ENCODE results near the gene KIF9.
"Not testable (repeated sequence)": the region's sequence is repeated elsewhere in the genome, so short reads cannot be mapped to it uniquely, and the experiment has no call there.

Gene KIF9, protein sequence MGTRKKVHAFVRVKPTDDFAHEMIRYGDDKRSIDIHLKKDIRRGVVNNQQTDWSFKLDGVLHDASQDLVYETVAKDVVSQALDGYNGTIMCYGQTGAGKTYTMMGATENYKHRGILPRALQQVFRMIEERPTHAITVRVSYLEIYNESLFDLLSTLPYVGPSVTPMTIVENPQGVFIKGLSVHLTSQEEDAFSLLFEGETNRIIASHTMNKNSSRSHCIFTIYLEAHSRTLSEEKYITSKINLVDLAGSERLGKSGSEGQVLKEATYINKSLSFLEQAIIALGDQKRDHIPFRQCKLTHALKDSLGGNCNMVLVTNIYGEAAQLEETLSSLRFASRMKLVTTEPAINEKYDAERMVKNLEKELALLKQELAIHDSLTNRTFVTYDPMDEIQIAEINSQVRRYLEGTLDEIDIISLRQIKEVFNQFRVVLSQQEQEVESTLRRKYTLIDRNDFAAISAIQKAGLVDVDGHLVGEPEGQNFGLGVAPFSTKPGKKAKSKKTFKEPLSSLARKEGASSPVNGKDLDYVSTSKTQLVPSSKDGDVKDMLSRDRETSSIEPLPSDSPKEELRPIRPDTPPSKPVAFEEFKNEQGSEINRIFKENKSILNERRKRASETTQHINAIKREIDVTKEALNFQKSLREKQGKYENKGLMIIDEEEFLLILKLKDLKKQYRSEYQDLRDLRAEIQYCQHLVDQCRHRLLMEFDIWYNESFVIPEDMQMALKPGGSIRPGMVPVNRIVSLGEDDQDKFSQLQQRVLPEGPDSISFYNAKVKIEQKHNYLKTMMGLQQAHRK

DNA sequence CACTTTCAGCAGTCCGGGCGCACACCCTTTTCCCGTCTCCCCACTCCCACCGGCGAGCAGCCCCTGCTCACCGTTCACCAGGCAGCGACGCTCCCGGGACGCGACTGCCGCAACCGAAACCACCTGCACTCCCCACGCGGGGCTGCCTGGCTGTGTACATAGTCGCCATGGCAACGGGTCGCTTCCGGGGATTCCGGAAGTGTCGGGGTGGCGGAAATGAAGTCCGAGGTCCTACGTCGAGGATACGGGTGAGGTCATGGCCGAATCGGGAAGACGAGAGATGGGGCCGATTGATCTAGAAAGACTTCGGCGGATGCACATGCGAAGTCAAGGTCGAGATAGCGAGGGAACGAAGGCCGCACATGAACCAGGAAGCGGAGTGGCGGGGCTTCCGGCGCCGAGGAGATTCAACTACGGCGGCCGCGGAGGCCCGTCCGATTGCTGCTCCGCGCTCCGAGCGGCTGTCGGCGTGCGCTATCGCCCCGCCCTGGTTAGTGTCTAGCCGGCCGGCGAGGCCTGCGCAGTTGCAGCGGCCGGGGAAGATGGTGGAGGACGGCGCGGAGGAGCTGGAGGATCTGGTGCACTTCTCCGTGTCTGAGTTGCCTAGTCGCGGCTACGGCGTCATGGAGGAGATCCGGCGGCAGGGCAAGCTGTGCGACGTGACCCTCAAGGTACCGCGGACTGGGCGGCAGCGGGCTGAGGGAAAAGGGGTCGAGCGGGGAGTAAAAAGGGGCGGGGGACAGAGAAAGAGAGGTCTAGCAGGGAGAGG is at the start of gene KIF9, which contains the start of gene KLHL18:
Gene KIF9, minus strand, starts transcription at position 376 of the 769 bp plus-strand sequence. CDS start 5,425 bp downstream, outside the sequence.
Gene KLHL18, plus strand, starts transcription at position 521 of the 769 bp plus-strand sequence. Its CDS starts 22 bp downstream, at position 543.
- DNase-seq (ENCODE audit: low spot score), result peak; percentile 93

DNA sequence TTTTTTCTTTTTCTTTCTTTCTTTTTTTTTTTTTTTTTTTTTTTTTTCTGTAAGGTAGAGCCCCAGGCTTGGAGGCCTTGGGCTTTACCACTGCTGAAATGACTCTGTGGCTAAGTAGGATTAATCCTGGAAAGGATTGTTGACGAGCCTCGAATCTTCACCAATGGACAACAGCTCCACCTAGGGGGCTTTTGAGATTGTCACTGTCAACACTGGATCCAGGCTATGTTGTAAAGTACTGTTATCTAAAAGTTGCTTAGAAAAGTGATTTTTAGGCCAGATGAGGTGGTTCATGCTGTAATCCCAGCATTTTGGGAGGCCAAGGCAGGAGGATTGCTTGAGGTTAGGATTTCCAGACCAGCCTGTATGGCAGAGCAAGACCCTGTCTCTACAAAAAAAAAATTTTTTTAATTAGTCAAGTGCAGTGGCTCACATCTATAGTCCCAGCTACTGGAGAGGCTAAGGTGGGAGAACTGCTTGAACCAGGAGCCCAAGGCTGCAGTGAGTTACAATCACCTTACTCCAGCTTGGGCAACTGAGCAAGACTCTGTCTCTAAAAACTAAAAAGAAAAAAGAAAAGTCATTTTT is 41.8 kb upstream of the KIF9 start:
- peak; percentile 74 for DNase-seq (ENCODE audit: low spot score)

DNA sequence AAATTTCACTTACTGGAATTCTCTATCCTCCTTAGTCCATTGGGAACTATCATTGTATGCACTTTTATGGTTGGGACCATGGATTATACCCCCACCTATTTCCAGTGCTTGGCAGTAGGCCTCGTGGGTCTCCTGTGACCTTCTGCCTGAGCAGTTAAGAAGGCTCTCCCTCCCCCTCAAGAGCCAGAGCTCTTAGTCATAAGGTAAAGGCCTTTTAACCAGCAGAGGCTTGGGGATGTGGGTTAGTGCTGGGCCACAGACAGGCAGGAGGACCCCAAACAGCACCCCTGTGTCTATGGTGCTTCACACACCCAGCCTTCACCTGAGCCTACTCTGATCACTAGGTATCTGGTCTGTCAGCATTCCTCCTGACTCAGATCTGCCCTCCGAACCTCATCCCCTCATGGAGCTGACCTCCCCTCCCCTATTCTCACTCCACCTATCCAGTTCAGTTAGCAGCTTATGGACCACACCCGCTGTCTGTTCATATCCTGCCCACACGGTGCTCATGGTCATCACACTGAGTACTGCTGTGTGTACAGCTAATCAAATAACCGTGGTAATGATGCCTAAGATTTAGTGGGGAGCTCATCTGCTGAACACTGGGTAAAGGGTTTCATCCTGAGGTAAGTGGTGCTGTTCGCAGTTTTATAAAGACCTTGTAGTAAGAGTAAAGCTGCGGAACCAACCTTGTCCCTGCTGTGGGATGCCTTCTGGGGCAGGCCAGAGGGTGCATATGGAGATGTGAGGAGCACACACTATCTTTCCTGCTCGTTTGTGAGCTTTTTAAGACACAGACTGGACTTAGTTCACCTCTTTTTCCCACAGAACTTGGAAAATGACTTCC is 41.1 kb upstream of the KIF9 start:
- DNase-seq (ENCODE audit: low spot score), result no peak

DNA sequence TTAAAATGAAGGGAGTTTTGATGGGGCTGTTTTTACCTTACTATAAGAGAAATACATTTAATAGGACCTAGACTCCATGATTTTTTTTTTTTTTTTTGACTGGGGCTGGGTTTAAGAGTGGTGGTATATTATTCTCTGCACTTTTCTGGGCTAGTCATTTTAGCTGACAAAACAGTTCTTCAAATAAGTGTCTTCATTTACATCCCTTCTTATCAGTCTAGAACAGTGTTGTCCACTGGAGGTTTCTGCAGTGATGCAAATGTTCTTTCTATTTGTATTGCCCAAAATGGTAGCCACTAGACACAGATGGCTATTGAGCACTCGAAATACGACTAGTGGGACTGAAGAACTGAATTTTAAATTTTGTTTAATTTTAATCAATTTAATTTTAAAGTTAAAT is 37.4 kb upstream of the KIF9 start:
- no peak for DNase-seq (ENCODE audit: low spot score)

DNA sequence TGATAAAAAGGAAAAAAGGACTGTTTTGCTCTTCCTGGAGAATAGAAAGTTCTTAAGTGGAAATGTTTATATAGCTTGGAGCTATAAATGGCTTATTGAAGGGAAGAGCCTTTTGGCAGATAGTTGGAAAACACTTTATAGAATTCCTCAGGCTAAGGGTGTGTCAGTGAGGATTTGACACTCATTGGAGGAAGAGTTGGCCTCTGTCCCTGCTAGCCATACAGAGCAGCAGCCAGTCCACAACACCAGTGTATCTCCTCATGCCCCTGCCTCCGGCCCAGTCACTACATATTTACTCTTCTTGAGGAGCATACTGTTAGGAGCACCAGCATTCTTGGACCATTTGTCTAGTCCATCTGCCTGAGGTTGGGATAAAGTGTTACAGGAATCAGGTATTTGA is 36.3 kb upstream of the KIF9 start:
- no peak for DNase-seq (ENCODE audit: low spot score)

DNA sequence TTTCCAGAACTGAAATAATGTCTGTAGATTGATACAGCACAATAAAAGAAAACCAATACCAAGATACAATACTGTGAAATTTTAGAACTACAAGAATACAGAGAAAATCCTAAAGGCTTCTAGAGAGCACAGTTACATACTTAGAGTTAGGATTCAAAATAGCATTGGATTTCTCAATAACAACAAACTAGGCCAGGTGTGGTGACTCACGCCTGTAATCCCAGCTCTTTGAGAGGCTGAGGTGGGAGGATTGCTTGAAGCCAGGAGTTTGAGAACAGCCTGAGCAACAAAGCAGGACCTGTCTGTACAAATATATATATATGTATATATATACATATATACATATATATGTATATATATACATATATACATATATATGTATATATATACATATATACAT is 33.6 kb upstream of the KIF9 start:
- DNase-seq (ENCODE audit: low spot score), result not testable (repeated sequence)

DNA sequence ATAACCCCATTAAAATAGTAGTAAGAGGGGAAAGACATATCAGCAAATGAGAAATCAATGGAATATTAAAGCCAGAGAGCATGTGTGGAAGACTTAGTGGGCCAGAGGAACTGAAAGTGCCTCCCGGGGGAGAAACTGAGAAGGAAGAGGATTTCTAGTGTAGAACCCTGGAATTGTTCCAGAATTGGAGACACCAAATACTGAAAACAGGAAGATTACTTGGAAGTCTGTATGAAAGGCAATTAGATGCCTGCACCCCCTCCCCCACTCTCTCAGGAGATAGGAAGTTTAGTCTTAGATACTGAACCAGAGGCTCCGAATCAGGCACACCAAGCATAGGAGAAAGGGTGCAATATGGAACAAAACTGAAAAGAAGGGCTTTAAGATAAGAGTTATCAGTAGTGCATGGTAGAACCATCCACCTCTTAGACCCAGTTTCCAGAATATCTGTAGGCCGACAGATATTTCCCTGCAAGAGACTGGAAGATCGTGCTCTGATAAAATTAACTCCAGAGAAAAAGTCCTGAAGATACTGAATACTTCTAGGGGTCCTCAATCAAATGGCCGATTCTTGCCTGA is 32.6 kb upstream of the KIF9 start:
- no peak for DNase-seq (ENCODE audit: low spot score)

DNA sequence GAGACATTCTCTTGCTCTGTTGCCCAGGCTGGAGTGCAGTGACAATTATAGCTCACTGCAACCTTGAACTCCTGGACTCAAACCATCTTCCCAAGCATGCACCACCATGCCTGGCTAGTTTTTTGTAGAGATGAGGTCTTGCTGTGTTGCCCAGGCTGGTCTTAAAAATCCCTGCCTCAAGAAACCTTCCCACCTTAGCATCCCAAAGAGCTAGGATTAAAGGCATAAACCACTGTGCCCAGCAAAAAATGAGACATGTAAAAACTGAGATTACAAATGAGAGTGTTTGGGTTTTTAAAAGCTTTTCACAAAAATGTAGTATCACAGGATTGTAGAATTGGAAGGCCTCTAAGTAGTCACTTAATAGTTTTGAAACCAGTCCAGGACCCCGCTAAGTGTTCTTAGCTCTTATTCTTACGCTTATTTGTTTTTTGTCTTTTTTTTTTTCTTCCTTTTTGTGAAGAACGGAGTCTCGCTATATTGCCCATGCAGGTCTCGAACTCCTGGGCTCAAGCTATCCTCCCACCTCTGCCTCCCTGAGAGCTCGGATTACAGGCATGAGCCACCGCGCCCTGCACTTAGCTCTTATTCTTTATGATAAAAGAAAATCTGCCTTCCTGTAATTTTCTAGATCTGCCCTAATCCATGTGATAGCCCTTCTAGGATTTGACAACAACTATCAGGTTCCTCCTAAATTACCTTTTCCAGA is 31.6 kb upstream of the KIF9 start:
- no peak for DNase-seq (ENCODE audit: low spot score)

DNA sequence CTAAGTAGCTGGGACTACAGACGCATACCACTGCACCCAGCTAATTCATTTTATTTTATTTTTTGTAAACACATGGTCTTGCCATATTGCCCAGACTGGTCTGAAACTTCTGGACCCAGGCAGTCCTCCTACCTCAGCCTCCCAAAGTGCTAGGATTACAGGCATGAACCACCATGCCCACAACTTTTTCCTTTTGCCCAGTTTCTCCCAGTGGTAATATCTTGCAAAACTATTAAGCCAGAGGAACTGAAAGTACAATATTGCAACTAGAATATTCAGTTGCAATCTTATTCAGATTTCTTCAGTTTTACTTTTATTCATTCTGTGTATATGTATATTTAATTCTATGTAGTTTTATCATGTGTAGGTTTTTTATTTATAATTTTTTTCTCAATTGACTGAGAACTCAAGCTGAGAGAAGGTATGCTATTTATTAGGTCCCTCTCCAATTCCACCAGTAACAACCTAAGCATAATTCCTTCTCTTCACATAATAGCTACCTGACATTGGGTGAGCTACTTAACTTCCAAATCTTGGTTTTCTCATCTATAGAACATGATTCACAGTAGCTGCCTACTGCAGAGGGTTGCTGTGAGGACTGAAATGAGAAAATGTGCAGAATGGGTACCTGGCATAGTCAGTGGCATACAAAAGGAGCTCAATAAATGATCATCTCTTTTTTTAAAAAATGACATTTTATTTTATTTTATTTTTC is 30.9 kb upstream of the KIF9 start:
- DNase-seq (ENCODE audit: low spot score), result no peak

DNA sequence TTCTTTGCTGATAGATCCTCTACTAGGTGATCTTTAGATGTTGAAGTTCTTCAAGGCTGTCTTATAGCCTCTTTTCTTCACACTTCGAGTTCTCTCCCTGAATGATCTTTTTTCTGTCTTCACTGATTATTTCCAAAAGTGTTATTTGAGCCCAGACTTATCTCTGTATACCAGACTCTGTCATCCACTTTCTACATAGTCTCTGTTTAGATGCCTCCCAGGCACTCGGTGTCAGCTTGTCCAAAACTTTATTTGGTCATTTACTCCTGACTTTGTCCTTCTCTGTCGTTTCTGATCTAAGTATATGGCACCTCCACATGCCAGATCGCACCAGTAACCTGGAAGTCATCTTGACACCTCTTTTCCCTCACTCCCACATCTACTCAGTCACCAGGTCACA is 27.8 kb upstream of the KIF9 start:
- DNase-seq (ENCODE audit: low spot score), result no peak

DNA sequence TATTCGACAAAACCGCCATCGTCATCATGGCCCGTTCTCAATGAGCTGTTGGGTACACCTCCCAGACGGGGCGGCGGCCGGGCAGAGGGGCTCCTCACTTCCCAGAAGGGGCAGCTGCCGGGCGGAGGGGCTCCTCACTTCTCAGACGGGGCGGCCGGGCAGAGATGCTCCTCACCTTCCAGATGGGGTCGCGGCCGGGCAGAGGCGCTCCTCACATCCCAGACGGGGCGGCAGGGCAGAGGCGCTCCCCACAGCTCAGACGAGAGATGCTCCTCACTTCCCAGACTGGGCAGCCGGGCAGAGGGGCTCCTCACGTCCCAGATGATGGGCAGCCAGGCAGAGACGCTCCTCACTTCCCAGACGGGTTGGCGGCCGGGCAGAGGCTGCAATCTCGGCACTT is 26.6 kb upstream of the KIF9 start:
- DNase-seq (ENCODE audit: low spot score), result not testable (repeated sequence)

DNA sequence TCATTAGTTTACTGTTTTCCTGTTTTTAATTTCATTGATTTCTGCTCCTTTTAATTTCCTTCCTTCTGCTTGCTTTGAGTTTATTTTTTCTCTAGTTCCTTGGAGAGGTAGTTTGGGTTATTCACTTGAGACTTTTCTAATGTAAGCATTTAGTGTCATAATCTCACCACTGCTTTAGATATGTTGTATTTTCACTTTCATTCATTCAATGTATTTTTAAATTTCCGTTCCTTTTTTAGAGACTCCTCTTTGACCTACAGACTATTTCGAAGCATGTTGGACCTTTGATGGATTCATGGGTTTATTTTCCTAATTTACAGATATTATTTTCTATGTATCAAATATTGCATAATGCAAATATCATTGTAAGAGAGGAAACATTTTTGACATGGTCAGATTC is 23.4 kb upstream of the KIF9 start:
- DNase-seq (ENCODE audit: low spot score), result no peak

DNA sequence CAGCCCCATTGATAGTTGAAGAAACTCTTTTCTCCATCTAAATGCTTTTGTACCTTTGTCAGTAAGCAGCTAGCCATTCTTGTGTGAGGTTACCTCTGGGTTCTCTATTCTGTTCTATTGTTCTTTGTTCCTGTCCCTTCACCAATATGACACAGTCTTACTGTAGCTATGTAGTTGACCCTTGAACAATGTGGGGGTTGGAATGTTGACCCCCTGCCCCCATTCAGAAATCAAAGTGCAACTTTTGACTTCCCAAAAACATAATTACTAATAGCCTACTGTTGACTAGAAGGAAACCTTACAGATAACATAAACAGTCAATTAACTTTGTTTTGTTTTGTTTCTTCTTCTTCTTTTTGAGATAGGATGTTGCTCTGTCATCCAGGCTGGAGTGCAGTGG is 18.9 kb upstream of the KIF9 start:
- no peak for DNase-seq (ENCODE audit: low spot score)

DNA sequence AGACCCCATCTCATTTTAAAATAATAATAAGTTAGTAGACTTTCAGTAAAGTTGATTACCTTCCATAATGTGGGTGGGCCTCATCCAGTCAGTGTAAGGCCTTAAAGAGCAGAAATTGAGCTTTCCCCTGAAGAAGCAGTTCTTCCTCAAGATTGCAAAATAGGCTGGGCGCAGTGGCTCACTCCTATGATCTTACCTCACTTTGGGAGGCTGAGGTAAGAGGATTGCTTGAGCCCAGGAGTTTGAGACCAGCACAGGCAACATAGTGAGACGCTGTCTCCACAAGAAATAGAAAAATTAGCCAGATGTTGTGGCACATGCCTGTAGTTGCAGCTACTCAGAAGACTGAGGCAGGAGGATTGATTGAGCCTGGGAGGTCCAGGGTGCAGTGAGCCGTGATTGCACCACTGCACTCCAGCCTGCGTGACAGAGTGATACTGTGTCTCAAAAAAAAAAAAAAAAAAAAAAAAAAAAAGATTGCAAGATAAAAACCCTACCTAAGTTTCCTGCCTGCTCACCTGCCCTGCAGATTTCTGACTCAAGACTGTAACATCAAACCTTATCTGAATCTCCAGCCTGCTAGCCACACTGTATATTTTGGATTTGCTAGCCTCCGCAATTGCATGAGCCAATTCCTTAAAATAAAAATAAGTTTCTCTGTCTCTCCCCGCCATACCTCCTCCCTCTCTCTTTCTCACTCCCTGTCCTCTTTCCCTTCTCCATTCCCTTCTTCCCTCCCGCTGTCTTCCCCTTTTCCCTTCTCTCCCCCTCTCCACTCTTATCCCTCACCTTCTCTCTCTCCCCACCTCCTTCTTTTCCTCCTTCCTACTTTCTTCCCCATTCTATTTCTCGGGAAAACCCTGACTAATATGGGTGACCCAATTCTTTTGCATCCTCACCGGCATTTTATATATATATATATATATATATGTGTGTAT is 17.1 kb upstream of the KIF9 start:
- DNase-seq (ENCODE audit: low spot score), result no peak

DNA sequence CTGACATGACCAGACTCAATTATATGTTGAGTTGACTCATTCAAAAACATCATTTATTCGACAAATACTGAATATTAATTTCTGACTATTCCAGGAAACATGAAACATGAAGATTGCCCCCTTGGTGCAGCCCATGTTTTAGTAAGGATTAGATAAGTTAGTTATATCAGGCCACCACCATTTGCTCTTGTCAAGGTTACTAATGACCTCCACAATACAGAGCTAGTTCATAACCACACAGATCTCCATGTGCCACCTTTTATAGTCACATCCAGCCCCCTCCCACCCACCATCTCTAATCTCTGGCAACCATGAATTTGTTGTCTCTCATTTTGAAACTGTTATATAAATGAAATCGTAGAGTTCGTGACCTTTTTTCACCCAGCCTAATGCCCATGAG is 15.8 kb upstream of the KIF9 start:
- no peak for DNase-seq (ENCODE audit: low spot score)

DNA sequence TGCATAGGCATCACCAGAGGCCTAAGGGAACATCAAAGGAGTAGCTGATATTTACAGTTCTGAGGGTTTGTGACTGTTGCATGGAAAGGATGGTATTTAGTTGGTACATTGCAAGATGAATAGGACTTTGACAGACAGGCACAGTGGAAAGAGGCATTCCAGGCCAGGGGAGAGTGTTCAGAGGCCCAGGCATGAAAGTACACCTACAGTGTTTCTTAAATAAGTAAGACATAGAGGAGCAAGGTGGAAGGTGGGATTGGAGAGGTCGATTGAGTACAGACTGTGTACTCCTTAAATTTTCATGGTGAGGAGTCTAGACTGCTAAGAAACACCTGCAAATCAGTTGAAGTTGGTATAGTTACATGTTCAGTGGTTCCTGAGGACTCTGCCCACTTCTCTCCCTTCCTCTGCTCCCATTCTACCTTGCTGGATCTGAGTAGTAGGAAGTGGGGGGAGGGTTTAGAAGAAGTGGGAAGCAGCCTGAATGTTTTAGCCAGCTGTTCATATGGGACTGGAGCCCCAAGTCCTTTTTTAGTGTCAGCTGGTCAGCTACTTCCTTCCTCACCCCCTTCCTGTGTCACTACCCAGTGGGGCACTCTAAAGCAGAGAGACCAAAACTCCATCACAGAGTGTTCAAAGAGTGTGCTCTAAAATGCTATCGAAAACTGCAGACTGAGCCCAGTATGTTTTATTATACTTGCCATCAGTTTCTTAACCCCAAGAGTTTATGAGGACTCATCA is 14.1 kb upstream of the KIF9 start:
- DNase-seq (ENCODE audit: low spot score), result no peak

DNA sequence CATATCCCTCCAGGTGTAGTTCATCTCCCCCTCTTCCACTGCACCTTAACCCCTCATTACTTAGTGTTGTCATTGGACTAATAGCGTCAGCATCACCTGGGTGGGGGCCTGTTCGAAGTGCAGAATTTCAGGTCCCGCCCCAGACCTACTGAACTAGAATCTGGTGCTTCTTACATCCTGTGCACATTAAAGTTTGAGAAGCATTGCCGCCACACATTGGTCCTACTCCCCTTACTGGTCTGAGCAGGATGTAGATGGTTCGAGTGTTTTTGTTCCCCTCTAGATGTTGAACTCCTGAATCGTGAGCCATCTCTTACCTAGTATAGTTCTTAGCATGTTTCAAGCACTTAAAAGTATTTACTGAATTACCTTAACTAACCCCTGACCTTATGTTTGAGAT is 13.4 kb upstream of the KIF9 start:
- no peak for DNase-seq (ENCODE audit: low spot score)

DNA sequence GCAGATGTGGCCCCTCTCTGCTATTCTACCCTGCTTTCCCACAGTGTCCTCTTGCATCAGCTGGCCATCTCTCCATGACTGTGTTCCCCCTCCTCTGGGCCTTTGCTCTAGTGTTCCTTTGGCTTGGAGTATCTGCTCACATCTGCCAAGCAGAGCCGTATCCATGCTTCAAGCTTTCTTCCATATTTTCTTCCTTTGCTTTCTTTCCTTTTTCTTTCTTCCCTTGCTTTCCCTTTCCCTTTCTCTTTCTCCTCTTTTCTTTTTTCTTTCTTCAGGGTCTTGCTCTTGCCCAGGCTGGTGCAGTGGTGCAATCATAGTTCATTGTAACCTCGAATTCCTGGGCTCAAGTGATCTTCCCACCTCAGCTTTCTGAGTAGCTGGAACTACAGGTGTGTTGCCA is 12.7 kb upstream of the KIF9 start:
- no peak for DNase-seq (ENCODE audit: low spot score)

All from ecto neural progenitor cell (in vitro differentiated cells).